Mammary epithelial cell (primary cell): ENCODE results near the gene RUSC2.

Experiments used
- EZH2 ChIP-seq: IDR thresholded peaks from 2 replicates; pipeline ENCODE4 v1.6.1; 2012; ENCODE audit warnings: low read length, inconsistent platforms, borderline replicate concordance
- TF ChIP-seq, protein P1 (sequence below), 2 donors: IDR thresholded peaks in 1 of 2; conservative IDR thresholded peaks in 1 of 2; 2 replicates each; pipeline ENCODE4 v1.5.1; 2011 to 2012; ENCODE audit warnings: inconsistent platforms in 2 of 2, low read length in 2 of 2, mild to moderate bottlenecking in 2 of 2, control low read depth in 1 of 2, low read depth in 1 of 2; ENCODE audit not compliant: insufficient read depth in 1 of 2; ENCODE audit errors: extremely low read depth in 1 of 2

DNA sequence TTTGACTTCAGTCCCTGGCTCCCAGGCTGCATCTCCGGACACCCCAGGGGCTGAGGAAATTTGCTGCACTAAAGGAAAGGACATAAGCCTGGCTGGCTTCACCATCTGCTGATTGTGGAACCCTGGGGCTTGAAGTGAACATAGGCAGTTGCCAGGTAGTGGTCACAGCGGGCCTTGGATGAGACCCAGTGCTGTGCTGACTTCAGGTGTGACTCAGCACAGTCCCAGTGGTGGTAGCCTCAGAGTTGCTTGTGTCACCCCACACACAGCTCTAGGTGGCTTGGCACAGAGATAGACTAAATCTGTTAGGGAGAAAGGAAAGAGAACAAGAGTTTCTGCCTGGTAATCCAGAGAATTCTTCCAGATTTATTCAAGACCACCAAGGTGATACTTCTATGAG, 36.1 kb upstream of the RUSC2 start:
- no peak for TF ChIP-seq EZH2
- TF ChIP-seq, protein P1, sequence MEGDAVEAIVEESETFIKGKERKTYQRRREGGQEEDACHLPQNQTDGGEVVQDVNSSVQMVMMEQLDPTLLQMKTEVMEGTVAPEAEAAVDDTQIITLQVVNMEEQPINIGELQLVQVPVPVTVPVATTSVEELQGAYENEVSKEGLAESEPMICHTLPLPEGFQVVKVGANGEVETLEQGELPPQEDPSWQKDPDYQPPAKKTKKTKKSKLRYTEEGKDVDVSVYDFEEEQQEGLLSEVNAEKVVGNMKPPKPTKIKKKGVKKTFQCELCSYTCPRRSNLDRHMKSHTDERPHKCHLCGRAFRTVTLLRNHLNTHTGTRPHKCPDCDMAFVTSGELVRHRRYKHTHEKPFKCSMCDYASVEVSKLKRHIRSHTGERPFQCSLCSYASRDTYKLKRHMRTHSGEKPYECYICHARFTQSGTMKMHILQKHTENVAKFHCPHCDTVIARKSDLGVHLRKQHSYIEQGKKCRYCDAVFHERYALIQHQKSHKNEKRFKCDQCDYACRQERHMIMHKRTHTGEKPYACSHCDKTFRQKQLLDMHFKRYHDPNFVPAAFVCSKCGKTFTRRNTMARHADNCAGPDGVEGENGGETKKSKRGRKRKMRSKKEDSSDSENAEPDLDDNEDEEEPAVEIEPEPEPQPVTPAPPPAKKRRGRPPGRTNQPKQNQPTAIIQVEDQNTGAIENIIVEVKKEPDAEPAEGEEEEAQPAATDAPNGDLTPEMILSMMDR (conservative IDR thresholded peaks at IDR 0.05 in 1 of 2, IDR thresholded peaks at IDR 0.05 in 1 of 2; ENCODE audit: extremely low read depth in 1 of 2, insufficient read depth in 1 of 2, low read depth in 1 of 2, low read length in 2 of 2): no peak
